GM12878 (cell line): ENCODE results near the gene CPSF6. TPM values are rescaled to one million over a fixed set of nuclear protein-coding genes. Genes with fewer than 3 reads are reported as not detected.

Source experiments
- ATAC-seq: fragments of 200-7000 bp; cut with Tn5 transposase; 3 replicates; pipeline ENCODE4 v1.9.1; 2020; ENCODE audit warnings: mild to moderate bottlenecking, moderate library complexity
- BruUV-seq: library from RNA; stranded (reverse); fragments of 400-500 nt; replicated peaks from 2 replicates; lab custom pipeline; 2021; lab: Mats Ljungman, UMichigan
- CTCF ChIA-PET: fragments of 300-600 bp; sonication (Branson Sonifier 250); formaldehyde crosslinking; extraction: SDS; loops from one replicate; lab custom pipeline; 2021; ENCODE audit warnings: inconsistent platforms; lab: Yijun Ruan, JAX
- POLR2A ChIA-PET: fragments of 350-600 bp; formaldehyde crosslinking; extraction: SDS; loops from one replicate; lab custom pipeline; 2021; ENCODE audit warnings: inconsistent platforms; lab: Charles Lee
- RAD21 ChIA-PET: fragments of 300-600 bp; sonication (Branson Sonifier 250); formaldehyde crosslinking; loops from one replicate; lab custom pipeline; 2023; ENCODE audit warnings: antibody characterized with exemption; ENCODE audit not compliant: unreplicated experiment; lab: Charles Lee
- SMC1A ChIA-PET: fragments of 300-600 bp; sonication (Branson Sonifier 250); formaldehyde crosslinking; loops from one replicate; lab custom pipeline; 2023; ENCODE audit not compliant: unreplicated experiment, uncharacterized antibody; lab: Charles Lee
- DNase-seq: peaks from one replicate; pipeline ENCODE4 v3.0.0-alpha.2; 2011; ENCODE audit warnings: low read depth, low spot score
- FAIRE-seq: peaks from 3 replicates; lab custom pipeline; 2011; peaks lifted over from hg19 to GRCh38; lab: Jason Lieb, UNC
- H2AFZ ChIP-seq: 2 replicates; pipeline ENCODE4 v1.6.0; 2011; ENCODE audit warnings: low read depth, low read length, control low read depth; ENCODE audit not compliant: control insufficient read depth
- H3K27ac ChIP-seq: 2 replicates; pipeline ENCODE4 v1.5.1; 2011; ENCODE audit warnings: control low read depth; ENCODE audit not compliant: control insufficient read depth, insufficient read depth
- H3K27me3 ChIP-seq, 2 experiments: replicated peaks in 1 of 2; 2 replicates each; pipeline versions ENCODE4 v1.6.0 to v1.6.1; 2011; ENCODE audit warnings: low read length in 1 of 2; ENCODE audit not compliant: control insufficient read depth in 2 of 2, insufficient read depth in 2 of 2
- H3K36me3 ChIP-seq, 2 experiments: 2 replicates each; pipeline ENCODE4 v1.5.1; 2011; ENCODE audit warnings: low read length in 1 of 2; ENCODE audit not compliant: control insufficient read depth in 2 of 2, insufficient read depth in 2 of 2
- H3K4me1 ChIP-seq: 2 replicates; pipeline ENCODE4 v1.6.1; 2011; ENCODE audit warnings: mild to moderate bottlenecking, low read length, moderate library complexity, mixed read lengths; ENCODE audit not compliant: control insufficient read depth, insufficient read depth
- H3K4me2 ChIP-seq: 2 replicates; pipeline ENCODE4 v1.6.0; 2011; ENCODE audit warnings: control low read depth; ENCODE audit not compliant: control insufficient read depth, insufficient read depth
- H3K4me3 ChIP-seq: fragments of 200-600 bp; sonication (generic); 2 replicates; pipeline ENCODE4 v1.5.1; 2016
- H3K79me2 ChIP-seq: 2 replicates; pipeline ENCODE4 v1.6.0; 2011; ENCODE audit warnings: low read length; ENCODE audit not compliant: control insufficient read depth, insufficient read depth
- H3K9ac ChIP-seq: 2 replicates; pipeline ENCODE4 v1.8.0; 2011; ENCODE audit warnings: low read length, control low read depth, mixed read lengths; ENCODE audit not compliant: control insufficient read depth, insufficient read depth
- H3K9me3 ChIP-seq: replicated peaks from 3 replicates; pipeline ENCODE4 v1.5.1; 2011; ENCODE audit warnings: mild to moderate bottlenecking, low read length; ENCODE audit not compliant: control insufficient read depth, insufficient read depth
- H4K20me1 ChIP-seq: 2 replicates; pipeline ENCODE4 v1.6.0; 2011; ENCODE audit not compliant: control insufficient read depth, insufficient read depth
- CHD2 ChIP-seq: IDR thresholded peaks from 2 replicates; pipeline ENCODE4 v1.6.1; 2011; ENCODE audit warnings: low read depth, low read length, improper control_type of control experiment, borderline replicate concordance
- HCFC1 ChIP-seq: fragments of 150-350 bp; IDR thresholded peaks from 2 replicates; pipeline ENCODE4 v1.6.1; 2014; ENCODE audit warnings: low read length
- HDGF ChIP-seq: fragments of 450-650 bp; IDR thresholded peaks from 2 replicates; pipeline ENCODE4 v1.6.1; 2016; ENCODE audit warnings: antibody characterized with exemption
- RAD21 ChIP-seq: IDR thresholded peaks from 2 replicates; pipeline ENCODE4 v1.6.1; 2011; ENCODE audit warnings: mild to moderate bottlenecking, low read depth, low read length, moderate library complexity; ENCODE audit not compliant: insufficient read depth
- RELB ChIP-seq: fragments of 450-650 bp; IDR thresholded peaks from 2 replicates; pipeline ENCODE4 v1.6.1; 2017; ENCODE audit warnings: low read depth, mild to moderate bottlenecking, moderate library complexity
- SREBF2 ChIP-seq: IDR thresholded peaks from 2 replicates; pipeline ENCODE4 v1.6.1; 2012; ENCODE audit warnings: mild to moderate bottlenecking, low read length
- TARDBP ChIP-seq: IDR thresholded peaks from 2 replicates; pipeline ENCODE4 v1.6.1; 2016; ENCODE audit warnings: borderline replicate concordance
- TBL1XR1 ChIP-seq: IDR thresholded peaks from 2 replicates; pipeline ENCODE4 v1.6.1; 2012; ENCODE audit warnings: low read depth, low read length, improper control_type of control experiment
- WGBS: methylation state at CpG from one replicate; pipeline ENCODE4 v1.1.6; 2016; ENCODE audit warnings: low lambda C conversion rate; ENCODE audit not compliant: insufficient replicate concordance, insufficient coverage; ENCODE audit errors: missing lambda C conversion rate; 5-methylcytosine and 5-hydroxymethylcytosine counted together
- in situ Hi-C: fragments of 300-500 bp; cut with MboI; formaldehyde crosslinking; loops from 9 replicates; pipeline ENCODE4 v1.14.3; 2018; ENCODE audit warnings: mixed read lengths
- intact Hi-C: fragments of 100-400 bp; cut with micrococcal nuclease; formaldehyde crosslinking; loops from one replicate; pipeline ENCODE4 v1.14.2; 2022; ENCODE audit not compliant: unreplicated experiment
- polyA plus RNA-seq, 11 experiments: library from polyadenylated mRNA; depleted of rRNA in 4 of 11; unstranded in 6 of 11; stranded (reverse) in 5 of 11; fragments of >200 nt; fragmentation: Nextera tagmentation in 4 of 11; fragmentation: Illumina TruSeq in 1 of 11; extraction: Ambion mirVana in 4 of 11; extraction: Trizol in 1 of 11; gene quantifications; 1 replicate in 1 of 11; 2 replicates in 10 of 11; pipeline versions ENCODE4 v1.2.1 to v1.2.3, GENCODE V29; 2011 to 2016; ENCODE audit warnings: inconsistent platforms in 2 of 11, missing spikeins in 2 of 11, low read depth in 1 of 11
- total RNA-seq, 4 experiments: library from RNA; depleted of rRNA in 3 of 4; stranded (reverse); fragments of >200 nt in 3 of 4; fragmentation: Illumina TruSeq in 1 of 4; extraction: Trizol in 1 of 4; gene quantifications; 2 replicates each; pipeline versions ENCODE4 v1.2.1 to v1.2.3, GENCODE V29; 2013 to 2021
- TF ChIP-seq, protein P1 (sequence below): IDR thresholded peaks from 2 replicates; pipeline ENCODE4 v1.6.1; 2011; ENCODE audit warnings: low read depth, mild to moderate bottlenecking, low read length, moderate library complexity, borderline replicate concordance; ENCODE audit errors: extremely low read depth
- TF ChIP-seq, protein P2 (sequence below): fragments of 450-650 bp; IDR thresholded peaks from 2 replicates; pipeline ENCODE4 v1.6.1; 2014; ENCODE audit warnings: mild to moderate bottlenecking
- TF ChIP-seq, protein P3 (sequence below): IDR thresholded peaks from 2 replicates; pipeline ENCODE4 v1.6.1; 2011; ENCODE audit warnings: borderline replicate concordance, low read depth, mild to moderate bottlenecking, moderate library complexity, mixed read lengths, low read length; ENCODE audit not compliant: insufficient read depth; ENCODE audit errors: extremely low read length

Gene CPSF6
- total and polyA plus RNA-seq, 10 of the 15 experiments (the other 5 are each of a cell fraction or from before 2014, with no cell fraction given): 40.9 to 150 (median 79.1) TPM

DNA sequence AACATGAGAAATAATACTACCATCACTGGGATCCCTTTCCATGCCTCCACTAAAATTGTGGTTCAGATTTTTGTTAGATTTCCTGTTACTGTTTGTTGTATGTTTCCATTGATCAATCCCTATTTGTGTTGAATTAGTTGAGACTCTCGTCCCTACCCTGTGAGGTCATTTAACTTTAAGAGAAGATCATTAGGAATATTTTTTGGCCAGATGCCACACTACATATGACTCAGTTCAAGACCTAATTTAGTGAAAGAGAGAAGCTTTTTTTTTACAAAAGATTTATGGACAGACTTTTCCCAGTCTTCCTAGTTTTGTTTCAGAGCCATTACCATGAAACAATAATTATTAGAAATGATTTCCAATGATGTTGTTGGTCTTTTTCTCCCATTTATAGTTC, 35.5 kb downstream of the CPSF6 start:
- ATAC-seq: no peak
- peaks cover 0 to 10% of the 10 kb centered on the region in 2 experiments; a peak in 1 of 4 replicates for H3K36me3 ChIP-seq
- WGBS: 95% methylated on average over 1 of the region's 1 CpG
- TF ChIP-seq, protein P1, sequence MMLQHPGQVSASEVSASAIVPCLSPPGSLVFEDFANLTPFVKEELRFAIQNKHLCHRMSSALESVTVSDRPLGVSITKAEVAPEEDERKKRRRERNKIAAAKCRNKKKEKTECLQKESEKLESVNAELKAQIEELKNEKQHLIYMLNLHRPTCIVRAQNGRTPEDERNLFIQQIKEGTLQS: no peak
- TF ChIP-seq, protein P2, sequence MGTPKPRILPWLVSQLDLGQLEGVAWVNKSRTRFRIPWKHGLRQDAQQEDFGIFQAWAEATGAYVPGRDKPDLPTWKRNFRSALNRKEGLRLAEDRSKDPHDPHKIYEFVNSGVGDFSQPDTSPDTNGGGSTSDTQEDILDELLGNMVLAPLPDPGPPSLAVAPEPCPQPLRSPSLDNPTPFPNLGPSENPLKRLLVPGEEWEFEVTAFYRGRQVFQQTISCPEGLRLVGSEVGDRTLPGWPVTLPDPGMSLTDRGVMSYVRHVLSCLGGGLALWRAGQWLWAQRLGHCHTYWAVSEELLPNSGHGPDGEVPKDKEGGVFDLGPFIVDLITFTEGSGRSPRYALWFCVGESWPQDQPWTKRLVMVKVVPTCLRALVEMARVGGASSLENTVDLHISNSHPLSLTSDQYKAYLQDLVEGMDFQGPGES: no peak
- TF ChIP-seq RELB (no peak), CHD2 (no peak), RAD21 (no peak), HDGF (no peak), TARDBP (no peak), SREBF2 (no peak), HCFC1 (no peak), TBL1XR1 (no peak)
- TF ChIP-seq, protein P3, sequence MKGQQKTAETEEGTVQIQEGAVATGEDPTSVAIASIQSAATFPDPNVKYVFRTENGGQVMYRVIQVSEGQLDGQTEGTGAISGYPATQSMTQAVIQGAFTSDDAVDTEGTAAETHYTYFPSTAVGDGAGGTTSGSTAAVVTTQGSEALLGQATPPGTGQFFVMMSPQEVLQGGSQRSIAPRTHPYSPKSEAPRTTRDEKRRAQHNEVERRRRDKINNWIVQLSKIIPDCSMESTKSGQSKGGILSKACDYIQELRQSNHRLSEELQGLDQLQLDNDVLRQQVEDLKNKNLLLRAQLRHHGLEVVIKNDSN: no peak
- no peak for FAIRE-seq
- SMC1A ChIA-PET: interaction anchor here (1.3 to 1.6 kb wide), 3 partner anchors 10 to 23 kb away, joined by 3 to 5 read pairs (median 4); no protein-coding TSS in a partner anchor
- POLR2A ChIA-PET: no interaction called here
- H4K20me1 ChIP-seq: no peaks in the 10 kb centered on the region
- no peaks in the 10 kb centered on the region for H3K9me3 ChIP-seq
- H3K79me2 ChIP-seq: no peaks in the 10 kb centered on the region
- H3K4me1 ChIP-seq: no peaks in the 10 kb centered on the region
- no peaks in the 10 kb centered on the region for H3K27me3 ChIP-seq
- H2AFZ ChIP-seq: no peak overlapping the region
- H3K27ac ChIP-seq: no peak overlapping the region
- intact Hi-C loops: no loop called here
- DNase-seq: no peak
- no peak overlapping the region for H3K4me3 ChIP-seq
- CTCF ChIA-PET: interaction anchor here (1.3 to 4.1 kb wide), 2 partner anchors 15 to 20 kb away, joined by 5 to 18 read pairs; no protein-coding TSS in a partner anchor
- in situ Hi-C loops: no loop called here
- BruUV-seq: no TSS peak
- no peak overlapping the region for H3K4me2 ChIP-seq
- no peak overlapping the region for H3K9ac ChIP-seq
- RAD21 ChIA-PET: no interaction called here
